SKM-1 treated with dmso at 0.1 percent for 144 hours (cell line): ENCODE results near the gene KYAT1.

Experiments used
- DNase-seq: peaks from one replicate; lab custom pipeline; 2025; ENCODE audit not compliant: unreplicated experiment; lab: John Stamatoyannopoulos, UW

The KYAT1 gene

DNA sequence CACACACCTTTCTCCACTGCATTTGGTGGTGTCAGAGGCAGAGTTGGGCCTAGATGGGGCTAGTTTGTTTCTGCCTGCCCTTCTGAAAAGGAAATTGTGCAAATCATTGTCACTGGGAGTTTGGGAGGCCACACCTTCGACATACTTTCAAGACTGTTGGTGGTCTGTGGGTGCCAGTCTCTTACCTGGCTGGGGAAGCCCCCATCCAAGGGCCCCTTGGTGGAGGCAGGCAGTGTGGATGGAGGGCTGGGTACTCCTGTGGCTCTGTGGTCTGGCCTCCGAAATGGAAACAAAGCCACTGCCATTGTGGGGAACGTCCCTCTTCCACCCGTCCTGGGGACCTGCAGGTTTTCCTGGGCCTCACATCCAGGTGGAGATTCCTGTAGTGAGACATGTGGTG, 28.1 kb upstream of the KYAT1 start:
- no peak for DNase-seq

DNA sequence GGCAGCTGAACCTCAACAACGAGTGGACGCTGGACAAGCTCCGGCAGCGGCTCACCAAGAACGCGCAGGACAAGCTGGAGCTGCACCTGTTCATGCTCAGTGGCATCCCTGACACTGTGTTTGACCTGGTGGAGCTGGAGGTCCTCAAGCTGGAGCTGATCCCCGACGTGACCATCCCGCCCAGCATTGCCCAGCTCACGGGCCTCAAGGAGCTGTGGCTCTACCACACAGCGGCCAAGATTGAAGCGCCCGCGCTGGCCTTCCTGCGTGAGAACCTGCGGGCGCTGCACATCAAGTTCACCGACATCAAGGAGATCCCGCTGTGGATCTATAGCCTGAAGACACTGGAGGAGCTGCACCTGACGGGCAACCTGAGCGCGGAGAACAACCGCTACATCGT, 26.6 kb upstream of the KYAT1 start:
- DNase-seq: no peak

DNA sequence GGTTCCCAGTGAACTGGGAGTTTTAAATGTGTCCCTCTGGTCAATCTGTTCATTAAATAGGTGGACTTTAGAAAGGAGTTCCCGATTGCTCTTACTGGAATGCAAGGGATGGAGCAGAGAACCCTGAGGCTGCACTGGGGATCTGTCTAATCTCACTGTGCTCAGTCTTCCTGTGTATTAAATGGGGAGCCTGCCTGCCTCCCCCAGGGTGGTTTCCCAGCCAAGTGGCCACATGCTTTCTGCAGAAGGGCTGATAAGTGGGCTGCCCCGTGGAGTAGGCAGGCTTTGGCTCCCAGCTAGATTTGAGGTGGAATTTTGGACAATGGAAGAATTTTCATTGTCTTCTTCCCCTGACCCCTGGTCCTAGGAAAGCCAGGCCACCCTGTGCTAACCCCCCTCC, 25.0 kb upstream of the KYAT1 start:
- DNase-seq: no peak

DNA sequence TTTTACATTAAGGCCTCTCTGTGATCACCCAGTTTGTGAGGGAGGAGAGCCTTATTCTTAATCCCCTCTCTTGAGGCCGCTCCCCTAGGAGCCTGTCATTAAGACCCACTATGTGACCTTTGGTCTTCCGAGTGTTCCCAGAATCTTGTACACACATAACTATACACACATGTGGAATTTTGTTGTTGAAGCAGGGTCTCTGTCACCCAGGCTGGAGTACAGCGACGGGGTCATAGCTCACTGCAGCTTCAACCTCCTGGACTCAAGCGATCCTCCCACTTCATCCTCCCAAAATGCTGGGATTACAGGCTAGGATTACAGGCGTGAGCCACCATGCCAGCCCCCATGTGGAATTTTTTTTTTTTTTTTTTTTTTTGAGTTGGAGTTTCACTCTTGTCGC, 24.2 kb upstream of the KYAT1 start:
- no peak for DNase-seq

DNA sequence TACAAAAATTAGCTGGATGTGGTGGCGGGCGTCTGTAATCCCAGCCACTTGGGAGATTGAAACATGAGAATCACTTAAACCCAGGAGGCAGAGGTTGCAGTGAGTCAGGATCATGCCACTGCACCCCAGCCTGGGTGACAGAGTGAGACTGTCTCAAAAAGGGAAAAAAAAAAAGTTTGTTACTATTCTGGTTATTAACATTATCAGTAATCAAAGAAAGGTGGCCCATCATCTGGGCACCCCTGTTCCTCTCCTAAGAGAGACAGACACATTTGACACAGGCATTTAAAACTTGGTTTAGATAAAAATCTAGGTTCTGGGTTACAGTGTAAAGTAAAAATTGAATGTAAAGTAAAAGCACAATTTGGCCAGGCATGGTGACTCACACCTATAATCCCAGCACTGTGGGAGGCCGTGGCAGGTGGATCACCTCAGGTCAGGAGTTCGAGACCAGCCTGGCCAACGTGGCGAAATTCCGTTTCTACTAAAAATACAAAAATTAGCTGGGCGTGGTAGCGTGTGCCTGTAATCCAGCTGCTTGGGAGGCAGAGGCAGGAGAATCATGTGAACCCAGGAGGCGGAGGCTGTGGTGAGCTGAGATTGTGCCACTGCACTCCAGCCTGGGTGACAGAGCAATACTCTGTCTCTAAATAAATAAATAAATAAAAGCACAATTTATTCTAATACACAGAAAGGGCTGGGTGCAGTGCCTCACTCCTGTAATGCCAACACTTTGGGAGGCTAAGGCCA, 22.3 kb upstream of the KYAT1 start:
- DNase-seq: no peak

DNA sequence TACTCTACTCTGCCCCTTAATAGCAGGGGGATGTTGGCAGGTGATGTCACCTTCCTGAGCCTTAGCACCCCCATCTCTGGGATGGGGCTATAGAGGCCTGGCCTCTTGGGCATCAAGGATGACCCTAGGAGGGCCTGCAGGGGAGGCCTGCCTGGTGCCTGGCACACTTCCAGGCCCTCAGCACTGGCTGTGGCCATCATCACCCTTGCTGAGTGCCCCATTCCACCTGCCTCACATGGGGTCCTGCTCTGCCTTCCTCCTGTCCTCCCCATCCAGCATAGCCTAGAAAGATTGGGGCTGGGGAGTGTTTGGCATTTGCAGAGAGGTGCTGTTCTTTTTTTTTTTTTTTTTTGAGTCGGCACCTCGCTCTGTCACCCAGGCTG, 21.3 kb upstream of the KYAT1 start:
- DNase-seq: no peak

DNA sequence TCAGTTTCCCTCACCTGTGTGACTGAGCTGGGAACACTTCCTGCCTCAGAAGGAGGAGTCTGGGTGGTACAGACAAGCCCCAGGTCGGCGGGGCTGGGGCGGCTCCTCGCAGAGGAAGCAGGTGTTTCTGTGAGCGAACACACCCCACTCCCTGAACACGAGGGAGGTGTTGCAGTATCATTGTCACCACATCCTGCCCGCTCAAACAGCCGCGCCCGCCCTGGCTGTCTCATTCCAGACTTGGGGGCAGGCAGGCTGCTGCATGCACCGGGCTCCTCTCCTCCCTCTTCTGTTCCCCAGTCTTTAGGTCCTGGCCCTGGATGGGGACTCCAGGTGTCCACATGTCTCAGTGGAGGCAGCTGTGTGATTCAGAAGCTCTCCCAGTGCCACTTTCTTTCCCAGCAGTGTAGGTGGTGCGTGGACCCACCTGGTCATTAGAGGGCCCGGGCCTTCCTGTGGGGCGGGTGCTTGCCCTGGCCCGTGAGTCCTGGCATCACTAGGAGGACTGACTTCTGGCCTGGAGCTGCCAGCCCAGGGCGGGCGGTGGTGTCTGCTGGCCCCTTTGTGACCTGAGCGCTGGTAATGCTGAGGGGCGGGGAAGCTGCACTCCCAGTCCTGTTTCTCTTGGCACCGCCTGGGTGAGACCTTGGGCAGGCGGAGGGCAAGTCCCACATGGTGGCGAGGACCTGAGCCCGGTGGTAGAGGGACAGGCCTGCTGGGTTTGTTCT, 20.8 kb upstream of the KYAT1 start:
- no peak for DNase-seq

DNA sequence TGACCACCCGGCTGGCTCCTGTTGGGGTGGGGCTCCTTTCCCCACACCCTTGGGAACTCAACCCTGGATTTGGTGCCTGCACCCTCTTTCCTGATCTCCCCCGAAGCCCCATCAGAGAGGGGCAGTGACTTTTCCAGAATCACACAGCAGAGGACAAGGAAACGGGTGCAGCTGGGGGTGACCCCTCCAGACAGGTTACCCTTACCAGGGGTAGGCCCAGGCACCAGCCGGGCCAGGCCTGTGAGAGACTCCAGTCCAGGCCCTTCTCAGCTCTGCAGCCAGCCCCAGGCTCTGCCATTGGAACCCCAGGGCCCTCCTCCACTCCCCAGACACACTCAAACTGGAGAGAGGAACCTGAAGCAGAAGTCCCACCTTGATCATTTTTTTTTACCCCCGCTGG, 20.1 kb upstream of the KYAT1 start:
- no peak for DNase-seq

DNA sequence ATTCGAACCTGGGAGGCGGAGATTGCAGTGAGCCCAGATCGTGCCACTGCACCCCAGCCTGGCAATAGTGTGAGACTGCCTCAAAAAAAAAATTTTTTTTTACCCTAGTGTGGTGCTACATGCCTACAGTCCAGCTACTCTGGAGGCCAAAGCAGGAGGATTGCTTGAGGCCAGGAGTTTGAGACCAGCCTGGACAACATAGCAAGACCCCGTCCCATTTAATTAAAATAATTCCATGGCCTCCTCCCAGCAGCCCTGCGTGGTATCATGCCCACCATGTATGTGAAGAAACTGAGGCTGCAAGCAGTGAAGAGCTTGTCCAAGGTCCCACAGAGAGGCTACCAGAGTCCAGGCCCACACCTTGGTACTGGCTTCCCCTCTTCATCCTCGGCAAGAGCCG, 19.6 kb upstream of the KYAT1 start:
- no peak for DNase-seq

DNA sequence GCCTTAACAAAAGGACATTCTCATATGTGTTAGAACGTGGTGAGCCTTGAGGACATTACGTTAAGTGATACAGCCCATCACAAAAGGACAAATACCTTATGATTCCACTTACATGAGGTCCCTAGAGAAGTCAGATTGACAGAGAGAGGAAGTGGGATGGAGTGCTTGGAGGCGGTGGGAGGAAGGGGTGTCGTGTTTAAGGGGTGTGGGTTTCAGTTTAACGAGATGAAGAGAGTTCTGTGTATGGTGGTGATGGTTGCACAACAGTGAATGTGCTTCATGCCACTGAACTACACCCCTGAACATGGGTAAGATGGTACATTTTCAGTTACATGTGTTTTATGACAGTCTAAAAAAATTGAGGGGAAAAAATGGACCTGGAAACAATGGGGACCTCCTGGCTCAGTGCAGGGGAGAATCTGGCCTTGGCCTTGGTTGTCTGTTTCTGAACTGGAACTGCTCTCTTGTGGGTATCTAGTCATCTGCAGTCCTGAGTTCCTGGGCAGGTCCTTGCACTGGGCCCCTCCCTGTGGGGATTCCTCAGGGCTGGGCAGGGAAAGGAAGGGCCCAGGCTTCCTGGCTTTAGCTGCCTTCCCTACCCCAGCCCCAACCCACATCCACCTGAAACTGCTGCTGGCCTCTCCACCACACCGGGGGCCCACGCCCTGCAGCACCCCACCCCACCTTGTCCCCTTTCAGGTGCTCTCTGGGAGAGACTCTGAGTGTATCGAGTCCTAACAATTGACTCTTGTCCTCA, 18.0 kb upstream of the KYAT1 start:
- no peak for DNase-seq

DNA sequence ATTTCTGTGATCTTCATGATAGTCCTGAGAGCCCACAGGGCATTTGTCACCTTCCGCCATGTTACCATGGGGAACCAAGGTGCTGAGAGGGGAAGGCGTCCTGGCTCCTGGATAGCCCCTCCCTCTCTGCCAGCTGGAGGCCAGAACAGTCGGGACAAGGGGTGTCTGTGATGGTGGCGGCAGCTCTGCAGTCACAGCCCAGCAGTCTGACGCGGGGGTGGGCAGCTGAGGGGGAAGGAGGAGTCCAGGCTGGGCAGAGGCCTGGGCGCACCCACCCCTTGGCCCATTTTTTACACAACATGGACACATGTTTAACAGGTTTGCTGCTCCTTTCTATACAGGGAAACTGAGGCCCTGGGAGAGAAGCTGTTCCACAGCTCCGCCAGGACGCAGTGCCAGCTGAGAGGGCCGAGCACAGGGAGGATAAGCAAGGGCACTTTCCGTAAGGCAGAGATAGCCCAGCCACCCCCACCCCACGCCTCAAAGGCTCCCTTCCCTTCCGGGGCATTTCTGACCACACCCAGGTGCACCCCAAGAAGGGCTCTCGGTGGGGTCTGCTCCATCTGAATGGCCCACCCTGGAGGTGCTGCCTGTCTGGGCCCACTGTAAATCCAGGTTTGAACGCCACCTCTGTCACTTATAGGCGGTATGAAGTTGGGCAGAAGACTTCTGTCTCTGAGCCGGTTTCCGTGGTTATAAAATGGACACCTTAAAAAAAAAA, 17.3 kb upstream of the KYAT1 start:
- DNase-seq: no peak

DNA sequence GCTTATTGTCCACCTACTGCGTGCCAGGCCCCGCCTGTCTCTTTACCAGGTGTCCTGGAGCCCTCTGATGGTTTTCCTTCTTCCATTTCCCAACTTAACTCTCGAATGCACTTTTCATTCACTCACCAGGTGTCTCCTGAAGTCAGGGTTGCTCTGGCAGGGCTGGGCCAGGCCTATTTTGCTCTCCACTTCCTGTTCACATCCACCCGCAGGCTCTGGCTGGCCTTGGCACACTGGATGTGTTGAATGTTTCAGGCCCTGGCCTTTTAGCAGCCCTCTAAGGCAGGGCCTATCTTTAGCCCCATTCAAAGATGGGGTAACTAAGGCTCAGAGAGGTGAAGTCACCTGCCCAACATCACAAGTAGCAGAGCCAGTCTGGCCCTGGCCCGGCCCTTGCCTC, 16.6 kb upstream of the KYAT1 start:
- DNase-seq: no peak

DNA sequence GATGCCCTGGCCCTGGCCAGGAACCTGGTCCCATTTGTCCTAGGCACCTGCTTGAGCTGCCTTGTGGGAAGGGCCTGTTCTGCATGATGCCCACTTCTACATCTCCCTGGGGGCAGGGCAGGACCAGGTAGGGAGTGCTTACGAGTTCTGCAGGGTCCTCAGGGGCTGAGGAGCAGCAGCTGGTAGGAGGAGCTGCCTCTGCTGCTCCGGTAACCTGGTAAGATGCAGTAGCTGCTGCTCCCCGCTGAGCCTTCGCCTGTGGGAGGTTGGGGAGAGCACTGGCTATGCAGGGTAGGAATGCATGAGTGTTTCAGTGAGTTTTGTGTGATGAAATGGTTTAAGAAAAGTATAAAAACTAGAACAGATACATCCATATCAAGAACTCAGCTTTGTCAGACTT, 13.8 kb upstream of the KYAT1 start:
- no peak for DNase-seq

DNA sequence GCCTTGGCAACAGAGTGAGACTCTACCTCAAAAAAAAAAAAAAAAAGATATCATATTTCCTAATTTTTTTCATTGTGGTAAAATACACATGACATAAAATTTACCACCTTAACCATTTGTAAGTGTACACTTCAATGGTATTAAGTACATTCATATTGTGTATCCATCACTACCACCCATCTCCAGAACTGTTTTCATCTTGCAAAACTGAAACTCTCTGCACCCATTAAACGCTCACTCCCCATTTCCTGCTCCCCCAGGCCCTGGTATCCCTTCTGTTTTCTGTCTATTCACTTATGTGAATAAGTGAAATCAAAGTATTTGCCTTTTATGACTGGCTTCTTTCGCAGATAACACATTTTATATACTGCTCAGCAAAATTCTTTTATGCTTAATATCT, 13.0 kb upstream of the KYAT1 start:
- DNase-seq: no peak

DNA sequence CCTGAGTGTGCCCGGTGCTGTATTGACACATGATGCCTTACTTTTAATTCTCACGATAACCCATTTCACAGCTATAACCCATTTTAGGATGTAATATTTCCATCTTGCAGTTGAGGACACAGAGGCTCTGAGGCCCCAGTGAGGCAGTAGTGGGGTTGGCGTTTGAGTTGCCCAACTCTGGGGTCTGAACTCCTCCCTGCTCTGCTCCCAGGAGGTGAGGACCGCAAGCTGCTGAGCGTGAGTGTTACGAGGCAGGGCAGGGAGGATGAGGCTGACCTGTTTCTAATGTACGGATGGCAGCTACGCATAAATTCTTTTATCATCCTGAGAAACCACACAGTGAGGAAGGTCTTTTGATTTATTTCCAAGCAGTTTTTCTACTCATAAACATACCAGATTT, 11.6 kb upstream of the KYAT1 start:
- DNase-seq: no peak

DNA sequence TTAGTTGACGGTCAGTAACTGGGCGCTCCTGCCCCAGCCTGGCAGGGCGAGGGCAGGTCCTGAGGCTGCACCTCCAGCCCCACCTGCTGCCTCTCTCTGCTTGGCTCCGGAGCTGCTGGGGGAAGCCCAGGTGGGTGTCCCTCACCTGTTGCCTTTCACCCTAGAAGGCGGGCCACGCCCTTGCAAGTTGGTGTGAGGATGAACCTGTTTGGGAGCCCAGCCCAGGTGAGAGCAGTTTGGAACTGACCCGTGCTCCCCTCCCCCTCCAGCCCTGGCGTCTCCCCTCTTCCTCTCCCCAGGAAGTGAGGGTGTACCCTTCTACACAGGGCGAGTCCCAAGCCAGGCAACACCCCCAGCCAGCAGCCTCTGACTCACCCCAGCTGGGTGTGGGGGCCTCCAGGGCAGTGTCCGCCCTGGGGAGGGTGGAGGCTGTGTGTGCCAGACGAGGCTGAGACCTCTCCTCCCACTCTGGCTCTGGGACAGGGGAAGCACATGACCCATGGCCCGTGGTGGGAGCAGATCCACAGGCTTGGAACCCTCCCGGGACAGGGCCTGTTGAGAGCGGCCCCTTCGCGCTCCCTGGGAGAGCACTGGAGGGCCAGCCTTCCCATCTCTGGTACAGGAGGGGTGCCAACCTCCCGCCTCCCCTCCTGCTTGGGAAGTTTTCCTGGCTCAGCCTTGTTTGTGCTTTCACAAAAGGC, 10.6 kb upstream of the KYAT1 start:
- DNase-seq: no peak

DNA sequence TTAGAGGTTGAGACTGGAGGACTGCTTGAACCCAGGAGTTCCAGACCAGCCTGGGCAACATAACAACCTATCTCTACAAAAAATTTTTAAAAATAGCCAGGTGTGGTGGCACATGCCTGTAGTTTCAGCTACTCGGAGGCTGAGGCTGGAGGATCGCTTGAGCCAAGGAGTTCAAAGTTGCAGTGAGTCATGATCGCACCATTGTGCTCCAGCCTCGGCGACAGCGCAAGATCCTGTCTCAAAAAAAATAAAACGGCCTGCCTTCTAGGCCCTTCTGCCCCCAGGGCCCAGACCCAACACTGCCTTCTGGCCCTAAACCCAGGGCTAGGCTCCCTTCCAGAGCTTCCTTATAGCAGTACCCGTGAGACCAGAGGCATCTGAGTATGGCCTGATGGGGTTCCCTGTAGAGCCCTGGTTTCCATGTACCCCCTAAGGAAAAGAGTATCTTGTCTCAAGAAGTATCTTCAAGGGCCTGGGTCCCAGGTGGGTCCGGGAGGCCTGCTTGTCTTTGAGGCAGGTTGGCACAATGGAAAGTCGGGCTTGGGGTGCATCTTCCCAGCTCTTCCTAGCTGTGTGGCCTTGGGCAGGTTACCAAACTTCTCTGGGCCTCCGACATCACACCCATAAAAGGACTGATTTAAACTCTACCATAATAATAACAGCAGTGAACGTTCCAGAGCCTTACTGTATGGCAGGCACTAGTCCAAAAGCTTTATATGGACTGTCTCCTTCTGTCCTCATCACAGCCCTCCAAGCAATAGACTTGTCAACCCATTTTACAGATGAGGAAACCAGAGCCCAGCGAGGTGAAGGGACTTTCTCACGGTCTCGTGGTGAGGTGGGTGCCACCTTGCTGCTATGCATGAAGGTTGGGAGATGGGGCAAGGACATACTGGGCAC, 9.8 kb upstream of the KYAT1 start:
- DNase-seq: no peak

DNA sequence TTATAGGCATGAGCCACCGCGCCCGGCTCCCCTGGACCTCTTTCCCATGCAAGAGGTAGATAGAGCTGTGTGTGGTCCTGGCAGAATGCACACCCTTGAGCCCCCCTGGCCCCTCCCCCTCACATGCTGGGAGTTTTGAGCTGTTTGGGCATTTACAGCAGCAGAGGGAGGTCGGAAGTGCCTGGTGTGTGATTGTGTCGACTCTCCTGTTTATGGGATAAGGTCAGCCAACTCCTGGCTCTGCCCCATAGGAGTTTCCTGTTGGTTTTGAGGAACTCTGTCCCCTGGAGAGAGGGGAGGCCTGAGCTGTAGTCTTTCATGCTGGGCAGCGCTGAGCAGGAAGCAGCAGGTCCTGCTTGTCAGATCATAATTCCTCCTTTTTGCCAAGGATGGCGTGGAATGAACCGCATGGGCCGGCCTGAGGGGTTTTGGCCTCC, 6.2 kb upstream of the KYAT1 start:
- no peak for DNase-seq

DNA sequence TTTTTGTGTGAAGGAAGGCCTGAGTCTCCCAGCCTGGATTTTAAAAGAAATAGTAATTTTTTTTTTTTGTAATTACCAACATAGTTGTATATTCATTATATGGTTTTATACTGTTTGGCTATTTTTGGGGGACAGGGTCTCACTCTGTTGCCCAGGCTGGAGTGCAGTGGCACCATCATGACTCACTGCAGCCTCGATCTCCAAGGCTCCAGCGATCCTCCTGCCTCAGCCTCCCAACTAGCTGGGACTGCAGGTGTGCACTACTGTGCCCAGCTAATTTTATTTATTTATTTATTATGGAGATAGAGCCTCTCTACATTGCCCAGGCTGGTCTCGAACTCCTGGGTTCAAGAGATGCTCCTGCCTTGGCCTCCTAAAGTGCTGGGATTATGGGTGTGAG, 5.3 kb upstream of the KYAT1 start:
- no peak for DNase-seq
